Measurements from ENCODE around the gene PLOD2.
"Not testable (repeated sequence)": the region's sequence is repeated elsewhere in the genome, so short reads cannot be mapped to it uniquely, and the experiment has no call there.

Gene PLOD2

GRCh38 chr3:146115619-146116018 lies 45.4 kb downstream of the PLOD2 start:
- Mint-ChIP-seq H3K27ac (no peak overlapping the region), H3K4me3 (no peak overlapping the region), H3K4me1 (no peaks in the 10 kb centered on the region), H3K9me3 (peaks cover 10% of the 10 kb centered on the region), H3K36me3 (no peaks in the 10 kb centered on the region), H3K27me3 (no peaks in the 10 kb centered on the region)
- DNase-seq (ENCODE audit: low spot score in 2 of 2) (no peak), ATAC-seq (ENCODE audit: low read depth) (no peak)

GRCh38 chr3:146113804-146114203 lies 47.2 kb downstream of the PLOD2 start:
- not testable (repeated sequence) for ATAC-seq (ENCODE audit: low read depth)

DNA sequence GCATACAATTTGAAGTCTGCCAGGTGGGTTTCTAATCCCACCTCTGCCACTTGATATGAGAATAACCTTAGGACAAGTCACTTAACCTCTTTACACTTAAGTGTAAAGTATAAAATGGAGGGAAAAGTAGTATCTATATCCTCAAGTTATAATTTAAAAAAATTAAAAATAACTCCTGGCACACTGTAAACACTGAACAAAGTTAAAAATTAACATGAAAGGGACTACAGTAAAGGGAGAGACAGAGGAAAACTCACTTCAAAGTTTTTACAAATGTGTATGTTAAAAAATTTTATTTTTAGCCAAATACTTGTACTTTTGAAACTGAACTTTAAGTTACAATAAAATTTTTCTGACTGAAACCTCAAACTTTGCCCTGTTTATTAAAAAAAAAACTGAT lies 49.6 kb downstream of the PLOD2 start:
- Mint-ChIP-seq H3K36me3 (no peaks in the 10 kb centered on the region), H3K4me1 (no peaks in the 10 kb centered on the region), H3K27ac (no peak overlapping the region), H3K9me3 (peaks cover 10% of the 10 kb centered on the region), H3K4me3 (no peak overlapping the region), H3K27me3 (no peaks in the 10 kb centered on the region)
- no peak for DNase-seq (ENCODE audit: low spot score in 2 of 2)
- no peak for ATAC-seq (ENCODE audit: low read depth)

More at GRCh38 chr3:146113804-146114203, 47.2 kb downstream of the PLOD2 start:
- H3K9me3 Mint-ChIP-seq: peaks cover 10% of the 10 kb centered on the region
- not testable (repeated sequence) for H3K36me3 Mint-ChIP-seq; H3K4me3 Mint-ChIP-seq; H3K27ac Mint-ChIP-seq; H3K4me1 Mint-ChIP-seq; DNase-seq (ENCODE audit: low spot score in 2 of 2); H3K27me3 Mint-ChIP-seq

DNA sequence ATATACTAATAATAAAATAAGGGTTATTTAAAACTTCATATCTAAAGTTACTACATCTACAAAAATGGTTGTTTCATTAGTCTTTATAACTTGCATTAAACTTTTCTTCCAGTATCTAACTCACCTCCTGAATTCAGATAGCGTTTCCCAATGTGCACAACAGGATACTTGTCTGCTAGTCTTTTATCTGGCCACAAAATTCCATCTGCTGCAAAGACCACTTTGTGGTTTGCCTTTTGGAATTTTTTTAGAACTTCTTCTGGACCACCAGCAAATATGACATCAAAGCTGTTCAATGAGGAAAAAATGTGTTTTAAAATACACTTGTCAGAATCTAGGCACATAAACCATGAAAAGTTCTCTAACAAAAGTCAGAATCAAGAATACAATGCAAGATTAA lies 50.8 kb downstream of the PLOD2 start:
- H3K4me3 Mint-ChIP-seq: no peak overlapping the region
- peaks cover 4% of the 10 kb centered on the region for H3K9me3 Mint-ChIP-seq
- ATAC-seq (ENCODE audit: low read depth): no peak
- no peak overlapping the region for H3K27ac Mint-ChIP-seq
- no peaks in the 10 kb centered on the region for H3K36me3 Mint-ChIP-seq
- no peaks in the 10 kb centered on the region for H3K27me3 Mint-ChIP-seq
- no peaks in the 10 kb centered on the region for H3K4me1 Mint-ChIP-seq
- no peak for DNase-seq (ENCODE audit: low spot score in 2 of 2)

DNA sequence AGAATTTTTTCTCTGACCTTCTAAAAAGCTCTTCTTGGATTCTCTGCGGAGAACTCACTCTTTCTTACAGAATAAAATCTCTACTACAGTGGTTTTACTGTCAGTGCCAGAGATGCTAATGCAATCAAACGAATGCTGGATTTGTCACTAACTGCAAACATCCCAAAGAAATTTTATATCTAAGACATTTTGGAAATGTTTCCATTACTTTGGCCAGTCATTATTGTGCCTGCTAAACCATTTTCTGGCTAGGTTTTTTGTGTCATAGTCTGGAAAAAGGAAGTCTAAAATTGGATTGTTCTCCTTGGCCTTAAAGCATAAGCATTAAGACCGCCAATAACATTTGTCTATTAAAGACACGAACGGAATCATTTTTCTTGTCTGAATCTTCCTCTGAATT lies 54.0 kb downstream of the PLOD2 start:
- Mint-ChIP-seq H3K4me1 (no peaks in the 10 kb centered on the region), H3K27me3 (no peaks in the 10 kb centered on the region), H3K4me3 (no peak overlapping the region), H3K9me3 (no peaks in the 10 kb centered on the region), H3K36me3 (no peaks in the 10 kb centered on the region), H3K27ac (no peak overlapping the region)
- ATAC-seq (ENCODE audit: low read depth): no peak
- no peak for DNase-seq (ENCODE audit: low spot score in 2 of 2)

GRCh38 chr3:146104068-146104467 lies 56.9 kb downstream of the PLOD2 start:
- H3K4me1 Mint-ChIP-seq: no peaks in the 10 kb centered on the region
- ATAC-seq (ENCODE audit: low read depth): no peak
- no peaks in the 10 kb centered on the region for H3K36me3 Mint-ChIP-seq
- no peaks in the 10 kb centered on the region for H3K9me3 Mint-ChIP-seq
- no peak overlapping the region for H3K4me3 Mint-ChIP-seq
- no peaks in the 10 kb centered on the region for H3K27me3 Mint-ChIP-seq
- H3K27ac Mint-ChIP-seq: no peak overlapping the region
- no peak for DNase-seq (ENCODE audit: low spot score in 2 of 2)

DNA sequence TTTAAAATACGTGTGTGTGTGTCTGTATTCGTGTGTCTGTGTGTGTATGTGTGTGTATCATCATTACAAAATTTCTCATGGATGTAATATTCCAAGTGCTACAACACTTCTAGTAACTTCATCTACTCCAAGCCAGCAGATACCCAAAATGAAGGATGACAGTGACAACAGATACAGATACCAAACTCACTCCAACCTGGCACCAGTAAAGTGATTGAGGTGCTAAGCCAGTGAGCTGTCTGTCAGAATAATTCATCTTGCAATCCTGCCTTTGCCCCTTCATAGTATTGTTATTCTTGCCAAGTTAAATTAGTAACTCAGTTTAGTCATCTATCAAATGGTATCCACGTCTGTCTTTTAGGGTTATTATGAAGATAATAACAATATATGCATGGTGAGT lies 58.1 kb downstream of the PLOD2 start:
- Mint-ChIP-seq H3K4me1 (no peaks in the 10 kb centered on the region), H3K9me3 (no peaks in the 10 kb centered on the region), H3K4me3 (no peak overlapping the region), H3K36me3 (no peaks in the 10 kb centered on the region), H3K27ac (no peak overlapping the region), H3K27me3 (no peaks in the 10 kb centered on the region)
- no peak for DNase-seq (ENCODE audit: low spot score in 2 of 2)
- no peak for ATAC-seq (ENCODE audit: low read depth)

GRCh38 chr3:146101538-146101937 lies 59.4 kb downstream of the PLOD2 start:
- no peak for ATAC-seq (ENCODE audit: low read depth)
- Mint-ChIP-seq H3K36me3 (no peaks in the 10 kb centered on the region), H3K27ac (no peak overlapping the region), H3K9me3 (no peaks in the 10 kb centered on the region), H3K4me1 (no peaks in the 10 kb centered on the region), H3K27me3 (no peaks in the 10 kb centered on the region), H3K4me3 (no peak overlapping the region)
- no peak for DNase-seq (ENCODE audit: low spot score in 2 of 2)

DNA sequence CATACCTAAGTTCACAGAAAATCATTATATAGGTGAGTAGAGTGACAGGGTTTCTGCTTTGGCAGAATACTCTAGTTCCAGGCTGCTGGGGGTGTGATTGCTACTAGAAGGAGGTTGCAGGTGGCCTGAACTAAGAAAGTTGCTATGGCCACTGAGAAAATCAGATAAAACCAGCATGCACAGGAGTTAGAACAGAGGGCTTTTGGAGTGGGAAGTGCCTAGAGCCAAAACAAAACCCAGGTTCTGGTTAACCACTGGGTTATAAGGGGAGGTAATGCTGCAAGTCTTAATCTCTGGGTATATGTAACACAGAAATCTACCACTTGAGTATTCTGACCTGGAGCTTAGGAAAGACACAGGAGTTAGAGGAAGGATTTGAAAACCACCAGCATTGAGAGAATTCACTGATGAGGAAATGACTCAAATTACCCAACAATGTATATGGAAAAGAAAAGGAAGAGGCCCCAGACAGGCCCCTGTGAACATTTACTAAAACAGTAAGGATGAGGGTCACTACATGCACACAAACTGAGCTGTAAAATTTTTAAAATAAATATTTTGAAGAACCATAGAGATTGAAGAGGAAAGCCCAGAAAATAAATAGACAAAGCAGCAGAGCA lies 60.0 kb downstream of the PLOD2 start:
- ATAC-seq (ENCODE audit: low read depth): no peak
- no peak overlapping the region for H3K4me3 Mint-ChIP-seq
- H3K4me1 Mint-ChIP-seq: no peaks in the 10 kb centered on the region
- no peaks in the 10 kb centered on the region for H3K9me3 Mint-ChIP-seq
- H3K27me3 Mint-ChIP-seq: no peaks in the 10 kb centered on the region
- DNase-seq (ENCODE audit: low spot score in 2 of 2): no peak
- no peak overlapping the region for H3K27ac Mint-ChIP-seq
- no peaks in the 10 kb centered on the region for H3K36me3 Mint-ChIP-seq

- no peaks in the 10 kb centered on the region for H3K27me3 Mint-ChIP-seq
- H3K4me1 Mint-ChIP-seq: no peaks in the 10 kb centered on the region
- H3K27ac Mint-ChIP-seq: no peak overlapping the region
- no peaks in the 10 kb centered on the region for H3K9me3 Mint-ChIP-seq
- no peak for DNase-seq (ENCODE audit: low spot score in 2 of 2)
- no peaks in the 10 kb centered on the region for H3K36me3 Mint-ChIP-seq
- H3K4me3 Mint-ChIP-seq: no peak overlapping the region
- no peak for ATAC-seq (ENCODE audit: low read depth)
These were observed 60.8 kb downstream of the PLOD2 start for GRCh38 chr3:146100180-146100579.

DNA sequence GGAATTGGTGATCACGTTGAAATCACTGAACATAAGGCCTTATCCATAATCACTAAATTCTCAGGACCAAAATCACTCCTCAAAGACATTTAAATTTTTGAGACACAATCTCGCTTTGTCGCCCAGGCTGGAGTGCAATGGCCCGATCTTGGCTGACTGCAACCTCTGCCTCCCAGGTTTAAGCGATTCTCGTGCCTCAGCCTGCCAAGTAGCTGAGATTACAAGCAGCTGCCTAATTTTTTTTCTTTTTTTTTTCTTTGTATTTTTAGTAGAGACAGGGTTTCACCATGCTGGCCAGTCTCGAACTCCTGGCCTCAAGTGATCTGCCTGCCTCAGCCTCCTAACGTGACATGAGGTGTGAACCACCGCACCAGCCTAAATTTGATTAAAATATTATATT lies 61.7 kb downstream of the PLOD2 start:
- ATAC-seq (ENCODE audit: low read depth) (no peak), DNase-seq (ENCODE audit: low spot score in 2 of 2) (no peak)
- no peaks in the 10 kb centered on the region for H3K27me3 Mint-ChIP-seq
- no peaks in the 10 kb centered on the region for H3K36me3 Mint-ChIP-seq
- H3K27ac Mint-ChIP-seq: no peak overlapping the region
- H3K4me3 Mint-ChIP-seq: no peak overlapping the region
- H3K9me3 Mint-ChIP-seq: no peaks in the 10 kb centered on the region
- H3K4me1 Mint-ChIP-seq: no peaks in the 10 kb centered on the region

DNA sequence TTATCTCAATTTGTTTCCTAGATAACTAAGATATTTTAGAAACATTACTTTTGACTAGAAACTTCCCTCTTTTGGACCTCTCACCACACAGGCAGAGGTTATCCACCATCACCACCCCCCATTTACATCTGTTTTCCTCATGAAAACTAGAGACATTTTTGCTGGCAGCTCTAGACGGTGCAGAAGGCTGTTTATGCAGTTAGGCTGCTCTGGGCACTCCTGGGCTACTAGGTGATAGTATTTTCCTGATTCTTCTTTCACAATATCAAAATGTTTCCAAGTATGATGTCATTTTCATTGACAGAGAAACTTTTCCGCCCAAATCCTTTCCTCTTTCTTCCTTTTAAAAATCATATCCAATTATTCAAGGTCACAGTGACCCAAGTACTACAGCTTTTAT lies 67.1 kb downstream of the PLOD2 start:
- H3K27ac Mint-ChIP-seq: no peak overlapping the region
- no peaks in the 10 kb centered on the region for H3K9me3 Mint-ChIP-seq
- no peaks in the 10 kb centered on the region for H3K27me3 Mint-ChIP-seq
- DNase-seq (ENCODE audit: low spot score in 2 of 2) (no peak), ATAC-seq (ENCODE audit: low read depth) (no peak)
- H3K4me3 Mint-ChIP-seq: no peak overlapping the region
- no peaks in the 10 kb centered on the region for H3K36me3 Mint-ChIP-seq
- no peaks in the 10 kb centered on the region for H3K4me1 Mint-ChIP-seq

DNA sequence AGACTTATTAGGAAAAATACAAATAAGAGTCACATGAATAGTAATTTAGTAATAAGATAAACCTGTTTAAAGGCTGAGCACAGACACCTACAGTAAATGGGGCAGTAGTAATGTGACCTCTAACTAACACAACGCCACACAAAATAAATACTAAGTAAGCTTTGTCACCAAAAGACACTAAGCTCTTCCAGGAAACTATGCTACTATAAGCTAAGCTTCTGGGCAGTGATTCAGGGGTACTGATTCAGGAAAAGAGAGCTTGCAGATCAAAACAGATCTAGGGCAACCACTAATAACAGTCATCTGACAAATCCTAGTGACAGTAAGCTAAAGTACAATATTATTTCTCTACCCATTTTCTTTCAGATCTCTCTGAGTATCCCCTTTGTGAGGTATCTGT lies 68.8 kb downstream of the PLOD2 start:
- Mint-ChIP-seq H3K27me3 (no peaks in the 10 kb centered on the region), H3K36me3 (no peaks in the 10 kb centered on the region), H3K4me1 (no peaks in the 10 kb centered on the region)

DNA sequence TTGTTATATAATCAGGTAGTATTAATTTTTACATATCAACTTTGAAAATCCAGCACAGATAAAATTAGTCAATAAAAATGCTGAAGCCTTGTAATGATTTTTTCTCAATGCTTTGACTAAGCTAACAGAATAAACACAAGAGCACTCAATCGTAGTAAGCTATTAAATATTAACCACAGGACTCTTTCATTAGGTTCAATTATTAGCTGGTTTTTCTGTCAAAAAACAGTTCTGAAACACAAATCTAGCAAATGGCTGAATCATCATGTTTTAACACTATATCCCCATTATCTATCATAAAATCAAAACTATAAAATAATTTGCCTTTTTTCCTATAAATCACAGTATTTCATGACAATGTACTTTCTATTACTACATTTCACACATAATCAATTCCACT lies 69.6 kb downstream of the PLOD2 start:
- no peaks in the 10 kb centered on the region for H3K4me1 Mint-ChIP-seq
- H3K9me3 Mint-ChIP-seq: no peaks in the 10 kb centered on the region
- no peak overlapping the region for H3K27ac Mint-ChIP-seq
- H3K36me3 Mint-ChIP-seq: no peaks in the 10 kb centered on the region
- no peaks in the 10 kb centered on the region for H3K27me3 Mint-ChIP-seq
- no peak for DNase-seq (ENCODE audit: low spot score in 2 of 2)
- H3K4me3 Mint-ChIP-seq: no peak overlapping the region
- no peak for ATAC-seq (ENCODE audit: low read depth)

More for the DNA sequence above, 68.8 kb downstream of the PLOD2 start:
- ATAC-seq (ENCODE audit: low read depth): no peak
- DNase-seq (ENCODE audit: low spot score in 2 of 2): no peak
- Mint-ChIP-seq H3K4me3 (no peak overlapping the region), H3K9me3 (no peaks in the 10 kb centered on the region), H3K27ac (no peak overlapping the region)

- no peaks in the 10 kb centered on the region for H3K9me3 Mint-ChIP-seq
- H3K27ac Mint-ChIP-seq: no peak overlapping the region
- DNase-seq (ENCODE audit: low spot score in 2 of 2) (no peak), ATAC-seq (ENCODE audit: low read depth) (no peak)
- H3K36me3 Mint-ChIP-seq: no peaks in the 10 kb centered on the region
- H3K4me3 Mint-ChIP-seq: no peak overlapping the region
- no peaks in the 10 kb centered on the region for H3K4me1 Mint-ChIP-seq
- no peaks in the 10 kb centered on the region for H3K27me3 Mint-ChIP-seq
These were observed 70.5 kb downstream of the PLOD2 start for GRCh38 chr3:146090521-146090920.
